Progenitor cell of endocrine pancreas (in vitro differentiated cells): ENCODE measurements around the gene FMN2. TPM values are rescaled to one million over a fixed set of nuclear protein-coding genes. Genes with fewer than 3 reads are reported as not detected.

Source experiments
- DNase-seq: peaks from one replicate; pipeline ENCODE4 v3.0.0; 2021; ENCODE audit warnings: low spot score; ENCODE audit not compliant: unreplicated experiment
- H3K27ac Mint-ChIP-seq: 2 replicates; pipeline ENCODE4 v1.8.0; 2021; ENCODE audit warnings: mild to moderate bottlenecking, moderate library complexity, mixed read lengths
- H3K27me3 Mint-ChIP-seq: 2 replicates; pipeline ENCODE4 v1.8.0; 2021; ENCODE audit warnings: mixed read lengths
- H3K36me3 Mint-ChIP-seq: 2 replicates; pipeline ENCODE4 v1.8.0; 2022; ENCODE audit warnings: mixed read lengths; ENCODE audit not compliant: insufficient read depth
- H3K4me1 Mint-ChIP-seq: 2 replicates; pipeline ENCODE4 v1.8.0; 2021; ENCODE audit warnings: low read depth, mixed read lengths
- H3K4me3 Mint-ChIP-seq: 2 replicates; pipeline ENCODE4 v1.8.0; 2021; ENCODE audit warnings: low read depth, mild to moderate bottlenecking, moderate library complexity, mixed read lengths
- H3K9me3 Mint-ChIP-seq: 2 replicates; pipeline ENCODE4 v1.8.0; 2021; ENCODE audit warnings: low read depth, mixed read lengths
- CTCF ChIP-seq: fragments of 200-600 bp; sonication (generic); IDR thresholded peaks from one replicate; pipeline ENCODE4 v1.5.0; 2021; ENCODE audit warnings: antibody characterized with exemption, mild to moderate bottlenecking; ENCODE audit not compliant: unreplicated experiment
- total RNA-seq: library from RNA; stranded (reverse); gene quantifications from 2 replicates; pipeline ENCODE4 v1.2.1, GENCODE V29; 2021

The FMN2 gene
- total RNA-seq, 1 donor from 2014 or later, result 3.2 TPM

- H3K36me3 Mint-ChIP-seq, result no peaks in the 10 kb centered on the region
- TF ChIP-seq CTCF, result no peak
- DNase-seq, result no peak
- H3K4me3 Mint-ChIP-seq, result peak overlapping the region; percentile 64
- no peaks in the 10 kb centered on the region for H3K9me3 Mint-ChIP-seq
- no peak overlapping the region for H3K27ac Mint-ChIP-seq
- peaks cover 63% of the 10 kb centered on the region for H3K27me3 Mint-ChIP-seq
- peaks cover 6% of the 10 kb centered on the region for H3K4me1 Mint-ChIP-seq
Measured at GRCh38 chr1:240090957-240091600, 604 bp upstream of the FMN2 start.

- TF ChIP-seq CTCF, result peak; percentile 45
- H3K4me1 Mint-ChIP-seq, result peaks cover 6% of the 10 kb centered on the region
- H3K4me3 Mint-ChIP-seq, result peak overlapping the region; percentile 59
- no peaks in the 10 kb centered on the region for H3K36me3 Mint-ChIP-seq
- peaks cover 60% of the 10 kb centered on the region for H3K27me3 Mint-ChIP-seq
- peak; percentile 33 for DNase-seq
- no peak overlapping the region for H3K27ac Mint-ChIP-seq
- no peaks in the 10 kb centered on the region for H3K9me3 Mint-ChIP-seq
Measured at GRCh38 chr1:240092301-240093119, 827 bp downstream of the FMN2 start.

GRCh38 chr1:240093120-240093961, 1.7 kb downstream of the FMN2 start:
- peaks cover 6% of the 10 kb centered on the region for H3K4me1 Mint-ChIP-seq
- peaks cover 57% of the 10 kb centered on the region for H3K27me3 Mint-ChIP-seq
- peak; percentile 26 for DNase-seq
- no peak overlapping the region for H3K27ac Mint-ChIP-seq
- peak overlapping the region; percentile 64 for H3K4me3 Mint-ChIP-seq
- H3K9me3 Mint-ChIP-seq, result no peaks in the 10 kb centered on the region
- no peaks in the 10 kb centered on the region for H3K36me3 Mint-ChIP-seq
- no peak for TF ChIP-seq CTCF

GRCh38 chr1:240094041-240094722, 2.5 kb downstream of the FMN2 start:
- H3K4me3 Mint-ChIP-seq, result peak overlapping the region; percentile 31
- DNase-seq, result no peak
- no peak for TF ChIP-seq CTCF
- no peaks in the 10 kb centered on the region for H3K36me3 Mint-ChIP-seq
- H3K4me1 Mint-ChIP-seq, result peaks cover 6% of the 10 kb centered on the region
- H3K27me3 Mint-ChIP-seq, result peaks cover 58% of the 10 kb centered on the region
- H3K9me3 Mint-ChIP-seq, result no peaks in the 10 kb centered on the region
- no peak overlapping the region for H3K27ac Mint-ChIP-seq
